Measurements from ENCODE around the gene POLR2H. TPM values are rescaled to one million over a fixed set of nuclear protein-coding genes. Genes with fewer than 3 reads are reported as not detected.

The POLR2H gene
- polyA plus RNA-seq, 1 donor (not counting 4 experiments of a cell fraction or from before 2014, with no cell fraction given) = 202 TPM

DNA sequence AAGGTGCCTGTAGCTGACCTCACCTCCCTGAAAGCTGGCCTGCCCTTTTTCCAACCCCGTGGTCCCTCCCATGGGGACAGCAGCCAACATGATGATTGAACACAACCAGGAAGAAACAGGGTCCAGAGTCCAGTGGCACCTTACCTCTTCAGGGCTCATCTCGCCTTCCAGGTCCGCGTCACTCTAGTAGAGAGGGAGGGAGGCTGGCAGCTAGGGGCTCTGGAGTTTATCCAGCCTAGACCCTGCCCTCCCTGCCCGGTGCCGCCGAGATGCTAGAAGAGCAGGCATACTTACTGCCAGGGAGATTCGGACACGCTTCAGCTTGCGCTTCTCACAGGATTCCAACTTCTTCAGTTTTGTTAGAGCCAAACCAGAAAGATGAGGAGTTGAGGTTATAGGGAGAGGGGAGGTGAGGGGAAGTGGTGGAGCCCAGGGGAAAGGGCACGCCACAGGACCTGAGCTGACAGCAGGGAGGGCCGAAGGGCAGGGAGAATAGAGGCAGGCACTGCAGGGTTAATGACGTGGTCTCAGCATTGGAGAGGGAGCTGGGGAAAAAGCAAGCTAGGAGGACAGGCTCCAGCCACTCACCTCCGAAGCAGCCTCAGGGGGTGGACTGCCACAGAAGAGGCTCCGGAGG is 9.2 kb upstream of the POLR2H start:
- Histone ChIP-seq H4K20me1 (ENCODE audit: control insufficient read depth, extremely low read depth, insufficient read depth, low read length) (no peaks in the 10 kb centered on the region), H3K9ac (ENCODE audit: control insufficient read depth, extremely low read depth, insufficient read depth, low read length) (no peak overlapping the region), H3K4me1 (ENCODE audit: control insufficient read depth, extremely low read depth, insufficient read depth, low read length) (no peaks in the 10 kb centered on the region), H3K27me3 (ENCODE audit: control insufficient read depth, extremely low read depth, insufficient read depth, low read length) (no peaks in the 10 kb centered on the region), H3K9me3 (ENCODE audit: control insufficient read depth, low read depth, low read length) (no peaks in the 10 kb centered on the region), H3K27ac (ENCODE audit: control insufficient read depth, insufficient read depth, low read length) (no peak overlapping the region), H3K4me2 (ENCODE audit: control insufficient read depth, extremely low read depth, insufficient read depth, low read depth, low read length) (no peak overlapping the region), H3K79me2 (ENCODE audit: control insufficient read depth, insufficient read depth, low read length) (no peaks in the 10 kb centered on the region), H3K36me3 (ENCODE audit: control insufficient read depth in 2 of 2, extremely low read depth in 1 of 2, insufficient read depth in 2 of 2, low read length in 2 of 2) (peaks cover 6 to 16% of the 10 kb centered on the region in 2 experiments), H3K4me3 (ENCODE audit: control insufficient read depth in 2 of 3, extremely low read depth in 1 of 3, insufficient read depth in 2 of 3, low read depth in 1 of 3, low read length in 3 of 3) (no peak overlapping the region), H2AFZ (ENCODE audit: control insufficient read depth, low read length) (no peak overlapping the region), H3K9me1 (ENCODE audit: control insufficient read depth, extremely low read depth, insufficient read depth, low read length) (no peaks in the 10 kb centered on the region)
- FAIRE-seq = no peak
- TF ChIP-seq EZH2 (IDR thresholded peaks at IDR 0.05; ENCODE audit: low read length) = no peak
- no peak for TF ChIP-seq CTCF (optimal IDR thresholded peaks at IDR 0.05 in 1 of 3, IDR thresholded peaks at IDR 0.05 in 1 of 3, conservative IDR thresholded peaks at IDR 0.05 in 1 of 3; ENCODE audit: extremely low read depth in 1 of 3, insufficient read depth in 2 of 3, low read length in 3 of 3)
- dilution Hi-C loops (cut with MboI; ENCODE audit: extremely low pct_ligation_motif_present, low sequenced_read_pairs) = no loop called here
- DNase-seq (ENCODE audit: low read depth, low spot score) = no peak

- no peak overlapping the region for H3K9ac ChIP-seq (ENCODE audit: control insufficient read depth, extremely low read depth, insufficient read depth, low read length)
- H3K27ac ChIP-seq (ENCODE audit: control insufficient read depth, insufficient read depth, low read length) = no peak overlapping the region
- H3K9me1 ChIP-seq (ENCODE audit: control insufficient read depth, extremely low read depth, insufficient read depth, low read length) = no peaks in the 10 kb centered on the region
- dilution Hi-C loops (cut with MboI; ENCODE audit: extremely low pct_ligation_motif_present, low sequenced_read_pairs) = no loop called here
- no peak for DNase-seq (ENCODE audit: low read depth, low spot score)
- no peaks in the 10 kb centered on the region for H3K79me2 ChIP-seq (ENCODE audit: control insufficient read depth, insufficient read depth, low read length)
- no peak overlapping the region for H3K4me2 ChIP-seq (ENCODE audit: control insufficient read depth, extremely low read depth, insufficient read depth, low read depth, low read length)
- no peak overlapping the region for H2AFZ ChIP-seq (ENCODE audit: control insufficient read depth, low read length)
- H3K4me3 ChIP-seq (ENCODE audit: control insufficient read depth in 2 of 3, extremely low read depth in 1 of 3, insufficient read depth in 2 of 3, low read depth in 1 of 3, low read length in 3 of 3) = no peak overlapping the region
- no peaks in the 10 kb centered on the region for H4K20me1 ChIP-seq (ENCODE audit: control insufficient read depth, extremely low read depth, insufficient read depth, low read length)
- H3K9me3 ChIP-seq (ENCODE audit: control insufficient read depth, low read depth, low read length) = no peaks in the 10 kb centered on the region
- FAIRE-seq = no peak
- no peaks in the 10 kb centered on the region for H3K27me3 ChIP-seq (ENCODE audit: control insufficient read depth, extremely low read depth, insufficient read depth, low read length)
- H3K4me1 ChIP-seq (ENCODE audit: control insufficient read depth, extremely low read depth, insufficient read depth, low read length) = no peaks in the 10 kb centered on the region
- TF ChIP-seq EZH2 (IDR thresholded peaks at IDR 0.05; ENCODE audit: low read length) = no peak
- TF ChIP-seq CTCF (optimal IDR thresholded peaks at IDR 0.05 in 1 of 3, IDR thresholded peaks at IDR 0.05 in 1 of 3, conservative IDR thresholded peaks at IDR 0.05 in 1 of 3; ENCODE audit: extremely low read depth in 1 of 3, insufficient read depth in 2 of 3, low read length in 3 of 3) = no peak
- peaks cover 4 to 16% of the 10 kb centered on the region in 2 experiments for H3K36me3 ChIP-seq (ENCODE audit: control insufficient read depth in 2 of 2, extremely low read depth in 1 of 2, insufficient read depth in 2 of 2, low read length in 2 of 2)
Observed at GRCh38 chr3:184352897-184353545, 8.5 kb upstream of the POLR2H start.
